ENCODE data around the gene MUC22.

The MUC22 gene

DNA sequence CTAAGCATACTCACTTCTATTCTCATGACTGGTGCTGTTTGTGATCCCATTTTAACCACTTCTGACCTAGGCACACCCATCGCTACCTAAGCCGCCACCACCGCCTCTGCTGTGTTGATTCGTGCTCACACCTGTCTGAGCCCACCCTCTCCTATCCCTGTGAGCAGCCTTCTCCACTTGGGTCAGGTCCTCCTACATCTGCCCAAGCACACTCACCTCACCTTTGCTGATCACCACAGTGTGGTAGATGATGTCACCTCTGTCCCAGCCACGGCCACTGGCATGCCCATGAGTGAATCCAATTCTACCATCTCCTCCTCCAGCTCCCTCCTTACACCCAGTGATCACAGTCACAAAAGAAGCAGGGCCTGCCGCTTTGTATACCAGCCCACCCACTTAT is 20.8 kb downstream of the MUC22 start:
- no peaks in the 10 kb centered on the region for H3K4me1 ChIP-seq (ENCODE audit: insufficient read depth, low read length, poor library complexity, severe bottlenecking)
- H3F3A ChIP-seq (ENCODE audit: low read depth), result no peaks in the 10 kb centered on the region
- TF ChIP-seq, protein P1, sequence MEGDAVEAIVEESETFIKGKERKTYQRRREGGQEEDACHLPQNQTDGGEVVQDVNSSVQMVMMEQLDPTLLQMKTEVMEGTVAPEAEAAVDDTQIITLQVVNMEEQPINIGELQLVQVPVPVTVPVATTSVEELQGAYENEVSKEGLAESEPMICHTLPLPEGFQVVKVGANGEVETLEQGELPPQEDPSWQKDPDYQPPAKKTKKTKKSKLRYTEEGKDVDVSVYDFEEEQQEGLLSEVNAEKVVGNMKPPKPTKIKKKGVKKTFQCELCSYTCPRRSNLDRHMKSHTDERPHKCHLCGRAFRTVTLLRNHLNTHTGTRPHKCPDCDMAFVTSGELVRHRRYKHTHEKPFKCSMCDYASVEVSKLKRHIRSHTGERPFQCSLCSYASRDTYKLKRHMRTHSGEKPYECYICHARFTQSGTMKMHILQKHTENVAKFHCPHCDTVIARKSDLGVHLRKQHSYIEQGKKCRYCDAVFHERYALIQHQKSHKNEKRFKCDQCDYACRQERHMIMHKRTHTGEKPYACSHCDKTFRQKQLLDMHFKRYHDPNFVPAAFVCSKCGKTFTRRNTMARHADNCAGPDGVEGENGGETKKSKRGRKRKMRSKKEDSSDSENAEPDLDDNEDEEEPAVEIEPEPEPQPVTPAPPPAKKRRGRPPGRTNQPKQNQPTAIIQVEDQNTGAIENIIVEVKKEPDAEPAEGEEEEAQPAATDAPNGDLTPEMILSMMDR (conservative IDR thresholded peaks at IDR 0.05; ENCODE audit: low read length), result no peak
- TF ChIP-seq EZH2phosphoT487 (IDR thresholded peaks at IDR 0.05; ENCODE audit: borderline replicate concordance), result no peak
- H3K4me3 ChIP-seq (ENCODE audit: low read length, poor library complexity, severe bottlenecking), result no peak overlapping the region
- H3K9me2 ChIP-seq (replicated peaks; ENCODE audit: low read depth, low read length), result no peaks in the 10 kb centered on the region
- no peak overlapping the region for H3K9ac ChIP-seq (ENCODE audit: low read depth, low read length, poor library complexity, severe bottlenecking)
- no peak overlapping the region for H3K4me2 ChIP-seq (ENCODE audit: low read depth, low read length, poor library complexity, severe bottlenecking)
- H3K79me2 ChIP-seq (ENCODE audit: insufficient read depth, low read length), result no peaks in the 10 kb centered on the region
- no peaks in the 10 kb centered on the region for H4K20me1 ChIP-seq (ENCODE audit: insufficient read depth, low read length, poor library complexity, severe bottlenecking)
- H2AFZ ChIP-seq (ENCODE audit: low read length), result no peak overlapping the region
- peaks cover 3% of the 10 kb centered on the region; the same call in 1 of the 2 replicates for H3K9me3 ChIP-seq (ENCODE audit: insufficient read depth, low read depth, low read length)
- H3K36me3 ChIP-seq (ENCODE audit: insufficient read depth, low read length), result no peaks in the 10 kb centered on the region
- no peaks in the 10 kb centered on the region for H3K27me3 ChIP-seq (ENCODE audit: insufficient read depth, low read length, poor library complexity, severe bottlenecking)

DNA sequence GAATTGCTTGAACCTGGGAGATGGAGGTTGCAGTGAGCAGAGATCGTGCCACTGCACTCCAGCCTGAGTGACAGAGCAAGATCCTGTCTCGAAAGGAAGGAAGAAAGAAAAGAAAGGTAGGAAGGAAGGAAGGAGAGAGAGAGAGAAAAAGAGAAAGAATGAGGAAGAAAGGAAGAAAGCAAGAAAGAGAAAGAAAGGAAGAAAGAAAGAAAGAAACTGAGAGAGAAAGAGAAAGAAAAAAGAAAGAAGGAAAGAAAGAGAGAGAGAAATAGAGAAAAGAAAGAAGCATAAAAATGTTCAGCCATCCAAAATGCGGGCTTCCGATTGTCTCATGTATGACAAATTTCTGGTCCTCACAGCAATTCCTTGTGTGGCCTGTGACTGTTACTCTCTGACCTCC is 22.8 kb downstream of the MUC22 start:
- Histone ChIP-seq H3K9me2 (replicated peaks; ENCODE audit: low read depth, low read length) (no peaks in the 10 kb centered on the region), H3F3A (ENCODE audit: low read depth) (no peaks in the 10 kb centered on the region), H3K36me3 (ENCODE audit: insufficient read depth, low read length) (no peaks in the 10 kb centered on the region), H3K9ac (ENCODE audit: low read depth, low read length, poor library complexity, severe bottlenecking) (no peak overlapping the region), H4K20me1 (ENCODE audit: insufficient read depth, low read length, poor library complexity, severe bottlenecking) (no peaks in the 10 kb centered on the region), H3K79me2 (ENCODE audit: insufficient read depth, low read length) (no peaks in the 10 kb centered on the region), H3K4me2 (ENCODE audit: low read depth, low read length, poor library complexity, severe bottlenecking) (no peak overlapping the region), H3K9me3 (ENCODE audit: insufficient read depth, low read depth, low read length) (no peaks in the 10 kb centered on the region), H3K4me1 (ENCODE audit: insufficient read depth, low read length, poor library complexity, severe bottlenecking) (no peaks in the 10 kb centered on the region), H3K27me3 (ENCODE audit: insufficient read depth, low read length, poor library complexity, severe bottlenecking) (no peaks in the 10 kb centered on the region), H2AFZ (ENCODE audit: low read length) (no peak overlapping the region), H3K4me3 (ENCODE audit: low read length, poor library complexity, severe bottlenecking) (no peak overlapping the region)
- TF ChIP-seq, protein P1 (conservative IDR thresholded peaks at IDR 0.05; ENCODE audit: low read length), result no peak
- no peak for TF ChIP-seq EZH2phosphoT487 (IDR thresholded peaks at IDR 0.05; ENCODE audit: borderline replicate concordance)

DNA sequence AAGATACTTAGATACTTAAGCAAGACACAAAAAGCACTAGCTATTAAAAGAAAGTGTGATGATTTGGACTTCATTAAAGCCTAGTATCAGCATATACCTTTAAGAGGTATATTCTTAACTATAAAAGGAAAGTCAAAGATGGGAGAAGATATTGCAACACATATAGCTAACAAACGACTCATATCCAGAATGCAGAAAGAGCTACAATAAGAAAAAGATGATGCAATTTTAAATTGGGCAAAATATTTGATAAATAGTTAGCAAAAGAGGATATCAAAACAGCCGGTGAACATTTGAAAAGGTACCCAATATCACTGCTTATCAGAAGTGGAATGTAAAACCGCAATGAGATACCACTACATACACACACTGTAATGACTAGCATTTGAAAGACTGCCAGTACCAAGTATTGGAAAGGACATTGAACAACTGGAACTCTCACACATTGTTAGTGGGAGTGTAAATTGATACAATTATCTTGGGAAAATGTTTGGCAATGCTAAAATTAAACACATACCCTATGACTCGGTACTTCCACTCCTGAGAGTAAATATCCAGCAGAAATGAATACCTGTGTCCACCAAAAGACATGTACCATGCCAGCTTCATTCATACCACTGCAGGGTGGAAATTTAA is 25.7 kb downstream of the MUC22 start:
- Histone ChIP-seq H3F3A (ENCODE audit: low read depth) (no peaks in the 10 kb centered on the region), H3K4me1 (ENCODE audit: insufficient read depth, low read length, poor library complexity, severe bottlenecking) (no peaks in the 10 kb centered on the region), H3K4me3 (ENCODE audit: low read length, poor library complexity, severe bottlenecking) (no peak overlapping the region), H3K27me3 (ENCODE audit: insufficient read depth, low read length, poor library complexity, severe bottlenecking) (no peaks in the 10 kb centered on the region), H3K79me2 (ENCODE audit: insufficient read depth, low read length) (no peaks in the 10 kb centered on the region), H3K36me3 (ENCODE audit: insufficient read depth, low read length) (no peaks in the 10 kb centered on the region), H3K9me2 (replicated peaks; ENCODE audit: low read depth, low read length) (no peaks in the 10 kb centered on the region), H3K9ac (ENCODE audit: low read depth, low read length, poor library complexity, severe bottlenecking) (no peak overlapping the region), H2AFZ (ENCODE audit: low read length) (no peak overlapping the region), H3K9me3 (ENCODE audit: insufficient read depth, low read depth, low read length) (no peaks in the 10 kb centered on the region), H3K4me2 (ENCODE audit: low read depth, low read length, poor library complexity, severe bottlenecking) (no peak overlapping the region), H4K20me1 (ENCODE audit: insufficient read depth, low read length, poor library complexity, severe bottlenecking) (no peaks in the 10 kb centered on the region)
- TF ChIP-seq, protein P1 (conservative IDR thresholded peaks at IDR 0.05; ENCODE audit: low read length), result no peak
- no peak for TF ChIP-seq EZH2phosphoT487 (IDR thresholded peaks at IDR 0.05; ENCODE audit: borderline replicate concordance)
